Iris pigment epithelial cell (primary cell): ENCODE measurements around the gene SAPCD1.
A peak's percentile ranks its signal among the peaks of the same experiment; 100 is the strongest.

ENCODE experiments used
- DNase-seq: peaks from one replicate; pipeline ENCODE4 v3.0.0-alpha.2; 2011; ENCODE audit warnings: low read depth

SAPCD1 gene

GRCh38 chr6:31729515-31729978 lies 32.9 kb upstream of the SAPCD1 start:
- DNase-seq = peak; percentile 90

GRCh38 chr6:31729979-31730630 lies 32.4 kb upstream of the SAPCD1 start:
- DNase-seq = peak; percentile 89

- DNase-seq = no peak
These were observed 31.8 kb upstream of the SAPCD1 start for GRCh38 chr6:31730631-31731086.

- DNase-seq = no peak
These were observed 30.4 kb upstream of the SAPCD1 start for GRCh38 chr6:31732029-31732428.

GRCh38 chr6:31733734-31734133 lies 28.7 kb upstream of the SAPCD1 start:
- DNase-seq = no peak

- DNase-seq = no peak
These were observed 28.1 kb upstream of the SAPCD1 start for GRCh38 chr6:31734247-31734820.

GRCh38 chr6:31734821-31735406 lies 27.5 kb upstream of the SAPCD1 start:
- DNase-seq = peak; percentile 79

- DNase-seq = peak; percentile 85
These were observed 26.3 kb upstream of the SAPCD1 start, which contains the start of gene CLIC1 for GRCh38 chr6:31736021-31736767. CLIC1 (minus strand) TSS chr6:31736530; CDS start chr6:31736300, 230 bp downstream.

- no peak for DNase-seq
These were observed 25.6 kb upstream of the SAPCD1 start for GRCh38 chr6:31736768-31737314.

GRCh38 chr6:31737315-31737990 lies 25.0 kb upstream of the SAPCD1 start:
- DNase-seq = no peak

- peak; percentile 94 for DNase-seq
These were observed 24.2 kb upstream of the SAPCD1 start for GRCh38 chr6:31737991-31738979.

GRCh38 chr6:31739639-31740396 lies 22.6 kb upstream of the SAPCD1 start, which contains the start of gene MSH5:
MSH5 (plus strand) TSS chr6:31740005; CDS start chr6:31740467, 462 bp downstream.
- peak; percentile 99 for DNase-seq

- no peak for DNase-seq
These were observed 21.8 kb upstream of the SAPCD1 start for GRCh38 chr6:31740397-31741223.

GRCh38 chr6:31741815-31742214 lies 20.6 kb upstream of the SAPCD1 start:
- DNase-seq = no peak

GRCh38 chr6:31742894-31743293 lies 19.6 kb upstream of the SAPCD1 start:
- no peak for DNase-seq

- no peak for DNase-seq
These were observed 18.0 kb upstream of the SAPCD1 start for GRCh38 chr6:31744422-31744821.

GRCh38 chr6:31749301-31750036 lies 13.0 kb upstream of the SAPCD1 start:
- no peak for DNase-seq
